HT-29 (cell line): ENCODE results near the gene CYP2R1. TPM values are rescaled to one million over a fixed set of nuclear protein-coding genes. Genes with fewer than 3 reads are reported as not detected.

Source experiments
- DNase-seq: peaks from one replicate; pipeline ENCODE4 v3.0.0-alpha.2; 2015; ENCODE audit warnings: low spot score
- total RNA-seq: library from RNA; depleted of rRNA; stranded (reverse); fragments of >200 nt; shearing (Covaris generic); gene quantifications from 2 replicates; pipeline ENCODE4 v1.2.3, GENCODE V29; 2014; rRNA removed

Gene CYP2R1
- 7.2 and 9.7 TPM in 2 replicates for total RNA-seq

- DNase-seq = peak; percentile 99
Measured at GRCh38 chr11:14892036-14892556, at the start of gene CYP2R1. TSS of gene CYP2R1 (minus strand) at chr11:14892231. CDS start at chr11:14892205, 26 bp downstream.

- DNase-seq = no peak
Measured at GRCh38 chr11:14938936-14939335, 46.9 kb upstream of the CYP2R1 start.

- no peak for DNase-seq
Measured at GRCh38 chr11:14934641-14935351, 42.8 kb upstream of the CYP2R1 start.

GRCh38 chr11:14932447-14932846, 40.4 kb upstream of the CYP2R1 start:
- DNase-seq = no peak

GRCh38 chr11:14930369-14930768, 38.3 kb upstream of the CYP2R1 start:
- DNase-seq = no peak

GRCh38 chr11:14927146-14927545, 35.1 kb upstream of the CYP2R1 start:
- DNase-seq = no peak

- no peak for DNase-seq
Measured at GRCh38 chr11:14924318-14924717, 32.3 kb upstream of the CYP2R1 start.

- DNase-seq = no peak
Measured at GRCh38 chr11:14916403-14916802, 24.4 kb upstream of the CYP2R1 start.

GRCh38 chr11:14914536-14914935, 22.5 kb upstream of the CYP2R1 start:
- no peak for DNase-seq

GRCh38 chr11:14908214-14908880, 16.3 kb upstream of the CYP2R1 start:
- DNase-seq = peak; percentile 81

- DNase-seq = peak; percentile 88
Measured at GRCh38 chr11:14907411-14908213, 15.6 kb upstream of the CYP2R1 start.

- DNase-seq = peak; percentile 14
Measured at GRCh38 chr11:14906993-14907392, 15.0 kb upstream of the CYP2R1 start.

GRCh38 chr11:14906578-14906977, 14.5 kb upstream of the CYP2R1 start:
- DNase-seq = no peak

- DNase-seq = no peak
Measured at GRCh38 chr11:14905104-14906033, 13.3 kb upstream of the CYP2R1 start.

GRCh38 chr11:14904745-14905103, 12.7 kb upstream of the CYP2R1 start:
- no peak for DNase-seq

GRCh38 chr11:14902650-14903350, 10.8 kb upstream of the CYP2R1 start:
- no peak for DNase-seq

GRCh38 chr11:14898906-14899305, 6.9 kb upstream of the CYP2R1 start:
- no peak for DNase-seq

- DNase-seq = no peak
Measured at GRCh38 chr11:14898355-14898754, 6.3 kb upstream of the CYP2R1 start.

GRCh38 chr11:14894657-14895598, 2.9 kb upstream of the CYP2R1 start:
- no peak for DNase-seq
